Osteoblast (primary cell): ENCODE results near the gene EVC2. TPM values are rescaled to one million over a fixed set of nuclear protein-coding genes. Genes with fewer than 3 reads are reported as not detected.

Experiments used
- DNase-seq: peaks from one replicate; pipeline ENCODE4 v3.0.0; 2011; ENCODE audit warnings: low spot score, mixed read lengths; ENCODE audit not compliant: insufficient read length; ENCODE audit errors: missing footprints
- H2AFZ ChIP-seq: 2 replicates; pipeline ENCODE4 v1.6.0; 2011; ENCODE audit warnings: mild to moderate bottlenecking, low read length
- H3K27ac ChIP-seq: 2 replicates; pipeline ENCODE4 v1.5.1; 2011; ENCODE audit warnings: mild to moderate bottlenecking, low read depth, low read length, moderate library complexity
- H3K27me3 ChIP-seq: 2 replicates; pipeline ENCODE4 v1.6.0; 2012; ENCODE audit warnings: mild to moderate bottlenecking, control low read depth, inconsistent platforms, low read length, moderate library complexity; ENCODE audit not compliant: insufficient read depth
- H3K36me3 ChIP-seq: 2 replicates; pipeline ENCODE4 v1.5.1; 2011; ENCODE audit warnings: mild to moderate bottlenecking, low read length, control low read depth, moderate library complexity; ENCODE audit not compliant: insufficient read depth
- H3K4me1 ChIP-seq: 2 replicates; pipeline ENCODE4 v1.5.1; 2011; ENCODE audit warnings: mild to moderate bottlenecking, low read length, control low read depth, moderate library complexity; ENCODE audit not compliant: insufficient read depth
- H3K4me2 ChIP-seq: 2 replicates; pipeline ENCODE4 v1.6.0; 2011; ENCODE audit warnings: mild to moderate bottlenecking, low read length; ENCODE audit not compliant: insufficient read depth
- H3K4me3 ChIP-seq: fragments of 200-600 bp; sonication (generic); 3 replicates; pipeline ENCODE4 v1.5.1; 2012; ENCODE audit warnings: mild to moderate bottlenecking, low read length, inconsistent platforms; ENCODE audit not compliant: insufficient read depth
- H3K79me2 ChIP-seq: 2 replicates; pipeline ENCODE4 v1.6.0; 2012; ENCODE audit warnings: mild to moderate bottlenecking, low read length, control low read depth, inconsistent platforms; ENCODE audit not compliant: insufficient read depth
- H3K9me3 ChIP-seq: 2 replicates; pipeline ENCODE4 v1.5.1; 2011; ENCODE audit warnings: low read depth, low read length, control low read depth
- H4K20me1 ChIP-seq: 2 replicates; pipeline ENCODE4 v1.6.0; 2012; ENCODE audit warnings: mild to moderate bottlenecking, low read length, control low read depth; ENCODE audit not compliant: insufficient read depth
- CTCF ChIP-seq: IDR thresholded peaks from 2 replicates; pipeline ENCODE4 v1.5.1; 2011; ENCODE audit warnings: mild to moderate bottlenecking, low read depth, low read length, moderate library complexity; ENCODE audit errors: extremely low read depth
- total RNA-seq: library from RNA; depleted of rRNA; stranded (reverse); fragments of >200 nt; gene quantifications from 2 replicates; pipeline ENCODE4 v1.2.3, GENCODE V29; 2012

Gene EVC2
- total RNA-seq, 1 donor, result 19.2 TPM

DNA sequence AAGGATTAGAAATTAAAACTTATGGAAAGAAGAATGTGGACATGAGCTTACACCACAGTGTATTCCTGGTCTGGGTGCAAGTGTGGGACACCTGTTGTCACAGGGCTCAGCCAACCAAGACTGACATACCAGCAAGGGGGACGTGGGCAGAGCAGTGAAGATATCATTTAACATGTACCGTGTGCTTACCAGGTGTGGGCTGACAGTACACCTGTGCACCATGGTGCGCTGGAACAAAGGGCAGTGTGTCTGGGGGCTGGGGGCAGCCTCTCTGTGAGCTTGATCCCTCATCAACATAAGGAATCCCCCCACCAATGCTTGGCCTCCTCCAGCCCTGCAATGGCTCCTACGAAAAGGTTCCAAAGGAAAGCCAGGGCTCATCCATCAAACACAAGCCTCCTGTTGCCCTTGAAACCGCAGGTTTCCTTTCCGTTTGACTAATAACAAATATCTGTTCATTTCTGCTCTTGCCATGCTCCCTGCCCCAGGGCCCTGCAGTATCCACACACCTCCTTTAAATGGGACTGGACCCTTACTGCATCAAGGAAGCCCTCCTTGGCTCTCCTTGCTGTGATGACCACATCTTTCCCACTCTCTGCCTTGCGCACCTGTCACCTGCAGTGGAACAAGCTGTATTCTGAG, 16.7 kb downstream of the EVC2 start:
- DNase-seq, result no peak

GRCh38 chr4:5689065-5689464, 19.3 kb downstream of the EVC2 start:
- Histone ChIP-seq H3K4me3 (no peak overlapping the region), H3K4me2 (no peak overlapping the region), H3K4me1 (no peaks in the 10 kb centered on the region), H2AFZ (no peak overlapping the region), H4K20me1 (peaks cover 5% of the 10 kb centered on the region), H3K27ac (no peak overlapping the region), H3K9me3 (no peaks in the 10 kb centered on the region), H3K27me3 (no peaks in the 10 kb centered on the region), H3K79me2 (no peaks in the 10 kb centered on the region), H3K36me3 (peaks cover 80% of the 10 kb centered on the region)
- no peak for DNase-seq
- TF ChIP-seq CTCF, result no peak

More for the DNA sequence above, 16.7 kb downstream of the EVC2 start:
- Histone ChIP-seq H3K9me3 (no peaks in the 10 kb centered on the region), H4K20me1 (peaks cover 5% of the 10 kb centered on the region), H3K4me3 (no peak overlapping the region), H3K4me2 (no peak overlapping the region), H3K79me2 (no peaks in the 10 kb centered on the region), H3K27me3 (no peaks in the 10 kb centered on the region), H2AFZ (no peak overlapping the region), H3K4me1 (no peaks in the 10 kb centered on the region), H3K27ac (no peak overlapping the region), H3K36me3 (peaks cover 74% of the 10 kb centered on the region)
- TF ChIP-seq CTCF, result no peak

DNA sequence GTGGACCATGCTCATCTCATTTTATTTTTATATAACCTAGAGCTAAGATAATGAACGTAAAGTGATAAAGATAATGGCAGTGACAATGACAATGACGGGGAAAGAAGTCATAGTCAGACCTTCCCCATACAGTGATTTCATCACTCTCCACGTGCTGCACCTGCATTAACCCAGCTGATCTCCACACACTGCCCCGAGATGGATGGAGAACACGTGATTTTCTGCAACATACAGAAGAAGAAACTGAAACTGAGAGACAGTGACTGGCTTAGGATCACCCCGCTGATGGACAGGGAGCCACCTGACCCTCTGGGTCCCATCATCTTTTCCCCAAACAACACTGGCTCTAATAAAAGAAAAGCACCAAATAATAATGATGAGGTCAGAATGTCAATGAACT, 22.0 kb downstream of the EVC2 start:
- Histone ChIP-seq H4K20me1 (peaks cover 5% of the 10 kb centered on the region), H3K4me3 (no peak overlapping the region), H3K27ac (no peak overlapping the region), H3K4me1 (no peaks in the 10 kb centered on the region), H3K9me3 (no peaks in the 10 kb centered on the region), H3K79me2 (no peaks in the 10 kb centered on the region), H3K27me3 (no peaks in the 10 kb centered on the region), H3K4me2 (no peak overlapping the region), H3K36me3 (peaks cover 69% of the 10 kb centered on the region), H2AFZ (no peak overlapping the region)
- DNase-seq, result no peak
- TF ChIP-seq CTCF, result no peak

DNA sequence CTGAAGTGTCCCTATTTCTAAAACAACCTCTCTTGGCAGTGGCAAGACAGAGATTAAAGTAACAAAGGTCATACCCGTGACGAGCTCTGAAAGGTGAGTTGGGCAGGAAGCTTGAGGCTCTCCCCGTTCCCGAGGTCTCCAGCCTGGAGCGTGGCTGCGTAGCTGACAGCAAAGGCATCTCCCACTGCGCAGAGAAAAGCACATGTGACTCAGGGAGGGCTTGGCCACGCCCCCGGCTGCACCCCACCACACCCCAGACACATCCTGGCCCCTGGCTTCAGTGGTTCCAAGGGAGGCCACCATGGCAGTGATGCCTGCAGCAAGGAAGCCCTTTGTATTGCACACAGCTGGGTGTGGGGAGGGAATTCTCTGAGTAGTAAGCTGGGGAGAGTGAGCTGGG, 23.1 kb downstream of the EVC2 start:
- Histone ChIP-seq H2AFZ (no peak overlapping the region), H3K36me3 (peaks cover 71% of the 10 kb centered on the region), H3K4me1 (no peaks in the 10 kb centered on the region), H3K27ac (no peak overlapping the region), H4K20me1 (peaks cover 5% of the 10 kb centered on the region), H3K4me3 (no peak overlapping the region), H3K79me2 (no peaks in the 10 kb centered on the region), H3K9me3 (no peaks in the 10 kb centered on the region), H3K27me3 (no peaks in the 10 kb centered on the region), H3K4me2 (no peak overlapping the region)
- DNase-seq, result no peak
- TF ChIP-seq CTCF, result no peak
